HG03354 (cell line): ENCODE results near the gene FFAR3.
"Not testable (repeated sequence)": the region's sequence is repeated elsewhere in the genome, so short reads cannot be mapped to it uniquely, and the experiment has no call there.

Source experiments
- ATAC-seq: cut with Tn5 transposase; IDR thresholded peaks from one replicate; pipeline ENCODE4 v1.9.1; 2021; ENCODE audit warnings: mild to moderate bottlenecking; ENCODE audit not compliant: unreplicated experiment, poor library complexity, severe bottlenecking

The FFAR3 gene

DNA sequence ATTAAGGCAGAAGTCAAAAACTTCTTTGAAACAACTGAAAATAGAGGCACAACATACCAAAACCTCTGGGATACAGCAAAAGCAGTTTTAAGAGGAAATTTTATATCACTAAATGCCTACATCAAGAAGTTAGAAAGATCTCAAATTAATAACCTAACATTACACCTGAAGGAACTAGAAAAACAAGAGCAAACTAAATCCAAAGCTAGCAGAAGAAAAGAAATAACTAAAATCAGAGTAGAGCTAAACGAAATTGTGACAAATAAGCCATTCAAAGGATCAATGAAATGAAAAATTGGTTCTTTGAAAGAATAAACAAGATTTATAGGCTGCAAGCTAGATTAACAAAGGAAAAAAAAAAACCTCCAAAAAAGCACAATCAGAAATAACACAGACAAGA, 10.1 kb downstream of the FFAR3 start:
- no peak for ATAC-seq

DNA sequence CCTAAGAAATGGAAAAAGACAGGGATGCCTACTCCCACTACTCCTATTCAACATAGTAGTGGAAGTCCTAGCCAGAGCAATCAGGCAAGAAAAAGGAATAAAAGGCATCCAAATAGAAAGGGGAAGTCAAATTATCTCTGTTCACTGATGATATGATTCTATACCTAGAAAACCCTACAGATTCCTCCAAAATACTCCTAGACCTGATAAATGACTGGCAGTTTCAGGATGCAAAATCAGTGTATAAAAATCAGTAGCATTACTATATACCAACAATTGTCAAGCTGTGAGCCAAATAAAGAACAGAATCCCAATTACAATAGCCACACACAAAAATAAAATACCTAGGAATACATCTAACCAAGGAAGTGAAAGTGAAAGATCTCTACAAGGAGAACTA, 11.3 kb downstream of the FFAR3 start:
- no peak for ATAC-seq

- ATAC-seq: no peak
These were observed 12.5 kb downstream of the FFAR3 start, which contains the start of gene GPR42 for GRCh38 chr19:35370722-35371121. Gene GPR42 (plus strand): TSS chr19:35371068. CDS start chr19:35371360, 292 bp downstream.

DNA sequence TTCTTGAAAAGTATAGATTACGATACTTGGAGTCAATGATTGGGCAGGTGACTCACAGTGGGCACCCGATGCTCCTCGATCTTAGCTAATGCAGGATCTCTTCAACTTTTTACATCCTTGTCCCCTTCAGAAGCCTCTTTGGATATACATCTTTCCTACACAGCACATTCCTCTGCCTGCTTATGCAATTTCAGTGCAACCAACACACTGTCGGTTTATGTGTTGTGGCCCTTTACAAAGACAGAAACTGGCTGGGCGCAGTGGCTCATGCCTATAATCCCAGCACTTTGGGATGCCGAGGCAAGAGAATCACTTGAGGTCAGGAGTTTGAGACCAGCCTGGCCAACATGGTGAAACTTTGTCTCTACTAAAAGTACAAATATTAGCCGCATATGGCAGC, 15.2 kb downstream of the FFAR3 start:
- no peak for ATAC-seq

- ATAC-seq: not testable (repeated sequence)
These were observed 15.8 kb downstream of the FFAR3 start for GRCh38 chr19:35374031-35374430.

DNA sequence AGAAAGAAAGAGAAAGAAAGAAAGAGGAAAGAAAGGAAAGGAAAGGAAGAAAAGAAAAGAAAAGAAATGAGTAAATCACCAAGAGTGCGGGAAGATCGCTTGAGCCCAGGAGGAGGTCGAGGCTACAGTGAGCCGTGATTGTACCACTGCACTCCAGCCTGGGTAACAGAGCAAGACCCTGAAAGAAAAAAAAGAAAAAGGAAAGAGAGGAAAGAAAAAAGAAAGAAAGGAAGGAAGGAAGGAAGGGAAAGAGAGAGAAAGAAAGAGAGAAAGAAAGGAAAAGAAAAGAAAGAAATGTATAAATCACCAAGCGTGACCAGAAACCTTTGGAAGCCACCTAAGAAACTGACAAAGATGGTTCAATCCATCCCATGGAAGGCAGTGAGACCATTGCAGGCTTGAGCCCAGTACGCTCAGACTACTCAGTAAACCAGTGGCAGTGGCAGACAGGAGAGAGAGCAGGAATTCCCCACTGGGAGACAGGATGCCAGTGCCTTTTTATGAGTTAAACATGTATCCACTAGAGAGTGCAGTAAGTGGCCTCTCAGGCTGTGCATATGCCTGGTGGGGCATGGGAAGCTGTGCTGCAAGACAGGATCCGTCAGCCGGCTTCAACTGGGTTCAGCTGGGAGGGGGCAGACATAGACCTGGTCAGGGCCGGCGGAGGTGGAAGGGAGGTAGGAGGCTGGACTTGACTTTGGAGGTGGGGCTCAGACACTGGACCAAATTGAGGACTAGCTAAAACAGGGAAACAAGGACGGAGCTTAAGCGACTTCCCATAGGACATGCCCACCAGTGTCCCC, 17.4 kb downstream of the FFAR3 start:
- ATAC-seq: no peak

DNA sequence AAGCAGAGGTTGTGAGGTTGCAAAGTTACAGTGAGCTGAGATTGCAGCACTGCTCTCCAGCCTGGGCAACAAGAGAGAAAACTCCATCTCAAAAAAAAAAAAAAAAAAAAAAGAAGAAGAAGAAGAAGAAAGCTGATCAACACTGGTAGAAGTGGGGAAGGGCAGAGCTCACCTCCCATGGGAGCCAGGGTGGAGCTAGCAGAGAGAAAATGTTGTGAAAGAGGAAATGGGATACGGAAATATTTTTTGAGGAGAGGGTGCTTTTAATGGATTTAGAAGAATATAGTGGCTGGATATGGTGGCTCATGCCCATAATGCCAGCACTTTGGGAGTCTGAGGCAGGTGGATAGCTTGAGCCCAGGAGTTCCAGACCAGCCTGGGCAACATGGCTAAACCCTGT, 19.4 kb downstream of the FFAR3 start:
- no peak for ATAC-seq

DNA sequence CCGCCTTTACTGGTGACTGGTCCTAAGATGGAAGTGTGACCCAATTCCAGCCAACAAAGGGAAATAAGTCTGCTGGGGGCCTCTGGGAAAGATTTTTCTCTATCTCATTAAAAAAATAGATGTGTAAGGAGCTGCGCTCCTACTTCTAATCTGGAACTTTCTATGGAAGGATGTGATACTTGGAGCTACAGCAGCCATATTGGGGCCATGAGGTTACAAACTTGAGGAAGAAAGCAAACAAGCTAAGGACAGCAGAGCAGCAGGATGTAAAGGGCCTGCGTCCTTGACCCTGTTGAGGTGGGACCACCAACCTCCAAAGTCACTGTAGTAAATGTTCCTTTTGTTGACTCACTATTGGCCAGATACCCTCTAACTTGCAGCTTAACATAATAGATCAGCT, 20.1 kb downstream of the FFAR3 start:
- ATAC-seq: no peak

DNA sequence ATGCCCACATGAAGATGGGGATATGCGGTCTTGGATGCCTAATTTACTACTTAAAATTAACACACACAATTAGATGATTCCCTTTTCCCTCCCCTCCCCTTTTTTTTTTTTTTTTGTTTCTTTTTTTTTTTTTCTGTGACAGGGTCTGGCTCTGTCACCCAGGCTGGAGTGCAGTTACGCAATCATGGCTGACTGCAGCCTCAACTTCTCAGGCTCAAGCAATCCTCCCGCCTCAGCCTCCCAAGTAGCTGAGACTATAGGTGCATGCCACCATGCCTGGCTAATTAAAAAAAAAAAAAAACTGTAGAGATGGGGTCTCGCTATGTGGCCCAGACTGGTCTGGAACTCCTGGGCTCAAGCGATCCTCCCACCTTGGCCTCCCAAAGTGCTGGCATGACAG, 21.3 kb downstream of the FFAR3 start:
- ATAC-seq: not testable (repeated sequence)

GRCh38 chr19:35379992-35380391, 21.7 kb downstream of the FFAR3 start:
- no peak for ATAC-seq

- no peak for ATAC-seq
These were observed 22.3 kb downstream of the FFAR3 start for GRCh38 chr19:35380450-35381124.

DNA sequence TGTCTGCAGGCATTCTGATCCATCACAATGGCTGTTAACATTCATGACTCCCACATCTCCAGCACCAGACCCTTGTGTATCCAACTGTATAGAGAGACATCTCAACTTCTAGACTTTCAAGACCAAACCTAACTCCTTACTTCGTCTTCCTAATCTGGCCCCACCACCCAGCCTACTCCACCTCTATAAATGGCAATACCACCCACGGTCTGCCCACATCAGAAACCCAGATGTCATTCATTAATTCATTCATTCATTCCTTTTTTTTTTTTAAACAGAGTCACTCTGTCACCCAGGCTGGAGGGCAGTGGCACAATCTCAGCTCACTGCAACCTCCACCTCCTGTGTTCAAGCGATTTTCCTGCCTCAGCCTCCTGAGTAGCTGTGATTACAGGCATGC, 23.1 kb downstream of the FFAR3 start:
- no peak for ATAC-seq

DNA sequence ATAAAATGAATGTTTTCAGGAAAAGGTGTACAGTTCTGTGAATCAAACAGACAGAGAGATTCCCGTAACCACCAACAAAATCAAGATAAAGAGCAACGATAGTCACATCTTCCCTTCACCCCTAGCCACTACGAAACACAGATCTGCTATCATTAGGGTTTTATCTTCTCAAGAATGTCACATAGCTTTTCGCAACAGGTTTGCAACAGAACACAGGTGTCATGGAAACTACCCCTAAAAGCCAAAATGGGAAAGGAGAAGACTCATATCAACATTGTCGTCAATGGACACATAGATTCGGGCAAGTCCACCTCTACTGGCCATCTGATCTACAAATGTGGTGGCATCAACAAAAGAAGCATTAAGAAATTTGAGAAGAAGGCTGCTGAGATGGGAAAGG, 23.7 kb downstream of the FFAR3 start:
- ATAC-seq: no peak

DNA sequence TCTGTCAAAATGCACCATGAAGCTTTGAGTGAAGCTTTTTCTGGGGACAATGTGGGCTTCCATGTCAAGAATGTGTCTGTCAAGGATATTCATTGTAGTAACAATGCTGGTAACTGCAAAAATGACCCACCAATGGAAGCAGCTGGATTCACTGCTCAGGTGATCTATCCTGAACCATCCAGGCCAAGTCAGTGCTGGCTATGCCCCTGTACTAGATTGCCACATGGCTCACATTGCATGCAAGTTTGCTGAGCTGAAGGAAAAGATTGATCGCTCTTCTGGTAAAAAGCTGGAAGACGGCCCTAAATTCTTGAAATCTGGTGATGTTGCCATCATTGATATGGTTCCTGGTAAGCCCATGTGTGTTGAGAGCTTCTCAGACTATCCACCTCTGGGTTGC, 25.3 kb downstream of the FFAR3 start:
- no peak for ATAC-seq

DNA sequence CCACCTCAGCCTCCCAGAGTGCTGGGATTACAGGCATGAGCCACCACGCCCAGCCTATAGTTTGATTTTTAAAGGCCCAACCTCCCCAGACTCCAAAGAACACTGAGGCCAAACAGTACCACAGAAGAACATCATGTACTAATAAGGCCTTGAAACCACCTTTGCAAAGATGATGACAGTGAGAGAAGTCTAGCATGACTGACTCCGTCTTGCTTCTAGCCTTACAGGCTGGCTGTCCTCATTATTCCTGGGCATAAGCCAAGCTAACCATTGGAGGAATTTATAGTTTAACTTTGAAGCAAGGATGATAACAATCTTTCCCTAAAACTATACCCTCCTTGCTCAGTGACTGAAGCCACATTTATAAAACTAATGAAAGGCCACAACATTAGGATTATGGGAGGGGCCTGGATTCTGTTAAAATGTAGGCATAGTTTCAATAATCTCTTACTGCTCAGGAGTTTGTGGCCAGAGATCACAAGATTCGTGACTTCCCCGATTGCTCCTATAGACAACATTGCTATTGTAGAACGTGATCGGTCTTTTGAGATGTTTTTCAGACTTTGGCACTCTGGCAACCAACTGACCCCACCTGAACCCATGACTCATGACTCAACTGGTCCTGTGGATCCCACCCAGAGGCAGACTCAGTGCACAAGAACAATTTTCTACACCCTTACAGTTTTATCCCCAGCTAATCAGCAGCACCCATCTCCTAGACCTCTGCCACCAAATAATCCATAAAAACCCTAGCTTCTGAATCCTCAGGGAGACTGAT, 30.2 kb downstream of the FFAR3 start:
- no peak for ATAC-seq

GRCh38 chr19:35389192-35389861, 31.1 kb downstream of the FFAR3 start:
- ATAC-seq: no peak

DNA sequence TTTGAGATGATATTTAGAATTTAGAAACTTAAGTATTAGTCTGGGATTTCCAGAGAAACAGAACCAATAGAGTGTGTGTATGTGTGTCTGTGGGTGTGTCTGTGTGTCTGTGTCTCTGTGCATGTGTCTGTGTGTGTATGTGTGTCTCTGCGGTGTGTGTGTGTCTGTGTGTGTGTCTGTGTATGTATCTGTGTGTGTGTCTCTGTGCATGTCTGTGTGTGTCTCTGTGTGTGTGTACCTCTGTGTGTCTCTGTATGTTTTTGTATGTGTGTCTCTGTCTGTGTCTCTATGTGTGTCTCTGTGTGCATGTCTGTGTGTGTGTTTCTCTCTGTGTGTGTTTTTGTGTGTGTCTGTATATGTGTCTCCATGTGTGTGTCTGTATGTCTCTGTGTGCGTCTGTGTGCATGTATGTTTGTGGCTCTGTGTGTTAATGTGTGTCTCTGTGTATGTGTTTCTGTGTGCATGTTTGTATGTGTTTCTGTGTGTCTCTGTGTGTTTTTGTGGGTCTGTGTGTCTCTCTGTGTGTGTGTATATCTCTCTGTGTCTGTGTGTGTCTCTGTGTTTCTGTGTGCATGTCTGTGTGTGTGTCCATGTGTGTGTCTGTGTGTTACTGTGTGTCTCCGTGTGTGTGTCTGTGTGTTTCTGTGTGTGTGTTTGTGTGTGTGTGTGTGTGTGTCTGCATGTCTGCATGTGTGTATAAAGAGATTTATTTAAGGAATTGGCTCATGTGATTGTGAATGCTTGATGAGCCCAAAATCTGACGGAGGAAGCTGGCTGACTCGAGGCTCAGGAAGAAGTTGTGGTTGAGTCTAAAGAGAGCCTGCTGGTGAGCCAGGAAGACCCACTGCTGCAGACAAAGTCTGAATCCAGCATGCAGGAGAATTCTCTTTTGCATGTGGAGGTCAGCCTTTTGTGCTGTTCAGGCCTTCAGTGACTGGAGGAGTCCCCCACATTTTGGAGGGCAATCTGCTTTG, 34.8 kb downstream of the FFAR3 start:
- no peak for ATAC-seq

DNA sequence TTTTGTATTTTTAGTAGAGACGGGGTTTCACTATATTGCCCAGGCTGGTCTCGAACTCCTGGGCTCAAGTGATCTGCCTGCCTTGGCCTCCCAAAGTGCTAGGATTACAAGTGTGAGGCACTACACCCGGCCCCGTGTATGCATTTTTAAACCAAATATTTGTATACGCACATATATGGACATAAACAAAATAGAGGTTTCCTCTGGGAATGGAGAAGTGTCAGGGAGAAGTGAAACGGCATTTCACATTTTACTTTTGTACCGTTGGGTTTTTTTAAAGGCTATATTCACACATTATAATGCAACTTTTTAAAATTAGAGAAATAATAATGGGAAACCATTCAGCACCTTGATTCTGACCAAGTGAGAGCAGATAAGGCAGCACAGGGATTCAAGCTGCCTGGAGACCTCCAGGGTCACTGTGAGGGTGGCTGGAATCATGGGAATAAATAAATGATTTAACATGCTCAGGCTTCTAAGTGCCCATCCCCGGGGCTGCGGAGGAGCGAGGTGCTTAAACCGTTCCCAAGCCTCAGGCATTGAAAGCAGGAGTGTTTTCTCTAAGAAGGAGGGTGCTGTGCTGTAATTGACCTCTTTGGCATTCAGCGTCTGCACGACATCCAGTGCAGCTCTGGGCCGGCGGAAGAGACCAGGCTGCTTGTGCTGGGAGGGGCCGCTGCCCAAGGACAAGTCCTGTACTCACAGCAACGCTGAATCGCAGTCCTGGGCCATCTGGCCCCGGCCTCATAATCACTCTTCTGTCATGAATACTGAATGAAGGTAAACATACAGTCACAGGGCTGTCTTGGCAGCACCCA, 37.3 kb downstream of the FFAR3 start:
- ATAC-seq: no peak
